Endothelial cell of umbilical vein (primary cell): ENCODE results near the gene USP6NL. TPM values are rescaled to one million over a fixed set of nuclear protein-coding genes. Genes with fewer than 3 reads are reported as not detected.

Experiments
- BruUV-seq: library from RNA; stranded (reverse); fragments of 400-500 nt; replicated peaks from 2 replicates; lab custom pipeline; 2021; lab: Mats Ljungman, UMichigan
- CTCF ChIA-PET: fragments of 300-600, 350-600 bp; sonication (Branson Sonifier 250); formaldehyde crosslinking; loops from one replicate; lab custom pipeline; 2021; ENCODE audit warnings: antibody characterized with exemption, inconsistent platforms; lab: Charles Lee
- POLR2A ChIA-PET: fragments of 300-600, 350-600 bp; sonication (Branson Sonifier 250); formaldehyde crosslinking; loops from one replicate; lab custom pipeline; 2021; ENCODE audit warnings: antibody characterized with exemption, inconsistent platforms; lab: Charles Lee
- DNase-seq: peaks from one replicate; pipeline ENCODE4 v3.0.0-alpha.2; 2011; ENCODE audit warnings: low read depth, low spot score
- FAIRE-seq: peaks from 2 replicates; lab custom pipeline; 2011; peaks lifted over from hg19 to GRCh38; lab: Jason Lieb, UNC
- H2AFZ ChIP-seq: 2 replicates; pipeline ENCODE4 v1.6.0; 2012; ENCODE audit warnings: low read depth, low read length, control low read depth, inconsistent platforms
- H3K27ac ChIP-seq: 2 replicates; pipeline ENCODE4 v1.5.1; 2011; ENCODE audit warnings: low read depth, mild to moderate bottlenecking, control low read depth, low read length, moderate library complexity; ENCODE audit not compliant: insufficient read depth
- H3K27me3 ChIP-seq, 2 experiments: 2 replicates each; pipeline versions ENCODE4 v1.6.0 to v1.6.1; 2011; ENCODE audit warnings: low read length in 2 of 2, mixed read lengths in 1 of 2; ENCODE audit not compliant: control insufficient read depth in 2 of 2, insufficient read depth in 2 of 2
- H3K36me3 ChIP-seq, 2 experiments: 2 replicates in 1 of 2; 3 replicates in 1 of 2; pipeline ENCODE4 v1.5.1; 2011; ENCODE audit warnings: low read length in 2 of 2, mild to moderate bottlenecking in 1 of 2, moderate library complexity in 1 of 2; ENCODE audit not compliant: control insufficient read depth in 2 of 2, insufficient read depth in 2 of 2; ENCODE audit errors: extremely low read depth in 1 of 2
- H3K4me1 ChIP-seq: 3 replicates; pipeline ENCODE4 v1.5.1; 2011; ENCODE audit warnings: mild to moderate bottlenecking, low read length; ENCODE audit not compliant: control insufficient read depth, insufficient read depth; ENCODE audit errors: extremely low read depth
- H3K4me2 ChIP-seq: 2 replicates; pipeline ENCODE4 v1.6.1; 2011; ENCODE audit warnings: low read length, control low read depth, mixed read lengths; ENCODE audit not compliant: insufficient read depth
- H3K4me3 ChIP-seq, 3 experiments: fragments of 200-600 bp in 1 of 3; sonication (generic), shearing (Covaris generic) in 1 of 3; replicated peaks in 1 of 3; 2 replicates each; pipeline ENCODE4 v1.5.1; 2011 to 2016; ENCODE audit warnings: control low read depth in 3 of 3, low read length in 3 of 3, mild to moderate bottlenecking in 2 of 3, inconsistent platforms in 1 of 3, low read depth in 1 of 3, moderate library complexity in 1 of 3; ENCODE audit not compliant: insufficient read depth in 1 of 3
- H3K79me2 ChIP-seq: 2 replicates; pipeline ENCODE4 v1.6.0; 2012; ENCODE audit warnings: low read length, inconsistent platforms; ENCODE audit not compliant: control insufficient read depth, insufficient read depth
- H3K9ac ChIP-seq: replicated peaks from 2 replicates; pipeline ENCODE3; 2011; ENCODE audit warnings: low read length, control low read depth; ENCODE audit not compliant: insufficient read depth; ENCODE audit errors: extremely low read depth
- H3K9me1 ChIP-seq: replicated peaks from 3 replicates; pipeline ENCODE4 v1.6.0; 2011; ENCODE audit warnings: mild to moderate bottlenecking, low read length; ENCODE audit not compliant: control insufficient read depth, insufficient read depth; ENCODE audit errors: extremely low read depth
- H3K9me3 ChIP-seq: replicated peaks from 2 replicates; pipeline ENCODE4 v1.5.1; 2012; ENCODE audit warnings: low read length, inconsistent platforms; ENCODE audit not compliant: control insufficient read depth, insufficient read depth
- H4K20me1 ChIP-seq: replicated peaks from 2 replicates; pipeline ENCODE3; 2011; ENCODE audit warnings: mild to moderate bottlenecking, low read length; ENCODE audit not compliant: control insufficient read depth, insufficient read depth; ENCODE audit errors: extremely low read depth
- EZH2 ChIP-seq: IDR thresholded peaks from 2 replicates; pipeline ENCODE4 v1.6.1; 2012; ENCODE audit warnings: borderline replicate concordance, low read depth, mild to moderate bottlenecking, moderate library complexity, low read length, inconsistent platforms; ENCODE audit not compliant: severe bottlenecking
- FOS ChIP-seq: IDR thresholded peaks from 2 replicates; pipeline ENCODE4 v1.6.1; 2011; ENCODE audit warnings: mild to moderate bottlenecking, low read length, moderate library complexity, borderline replicate concordance; ENCODE audit not compliant: insufficient read depth
- GATA2 ChIP-seq: IDR thresholded peaks from 2 replicates; pipeline ENCODE4 v1.7.0; 2011; ENCODE audit warnings: low read depth, mild to moderate bottlenecking, moderate library complexity, mixed read lengths, low read length; ENCODE audit not compliant: insufficient read length, insufficient read depth
- JUN ChIP-seq: IDR thresholded peaks from 2 replicates; pipeline ENCODE4 v1.6.1; 2011; ENCODE audit warnings: borderline replicate concordance, low read depth; ENCODE audit not compliant: insufficient read length, insufficient read depth
- MYC ChIP-seq: IDR thresholded peaks from one replicate; pipeline ENCODE4 v1.6.1; 2011; ENCODE audit warnings: mild to moderate bottlenecking, low read depth, low read length
- POLR2A ChIP-seq: IDR thresholded peaks from 2 replicates; pipeline ENCODE4 v1.6.1; 2012; ENCODE audit warnings: low read depth, mild to moderate bottlenecking, control low read depth, low read length
- POLR2AphosphoS5 ChIP-seq: IDR thresholded peaks from 2 replicates; pipeline ENCODE4 v1.6.1; 2012; ENCODE audit warnings: low read depth, mild to moderate bottlenecking, control low read depth, low read length, moderate library complexity; ENCODE audit not compliant: insufficient read depth
- dilution Hi-C: fragments of 300-500 bp; cut with MboI; formaldehyde crosslinking; loops from one replicate; pipeline ENCODE4 v1.15.0; 2019; ENCODE audit warnings: low sequenced_read_pairs; ENCODE audit not compliant: extremely low pct_ligation_motif_present
- intact Hi-C: fragments of 100-400 bp; cut with micrococcal nuclease; formaldehyde crosslinking; loops from one replicate; pipeline ENCODE4 v1.10.0; 2022
- polyA plus RNA-seq, 4 experiments: library from polyadenylated mRNA; depleted of rRNA in 3 of 4; stranded (reverse) in 3 of 4; unstranded in 1 of 4; fragments of >200 nt; gene quantifications; 2 replicates each; pipeline versions ENCODE4 v1.2.1 to v1.2.3, GENCODE V29; 2011 to 2012; ENCODE audit warnings: missing spikeins in 1 of 4
- total RNA-seq: library from RNA; stranded (reverse); gene quantifications from 2 replicates; pipeline ENCODE4 v1.2.3, GENCODE V29; 2021
- TF ChIP-seq, protein P1 (sequence below): IDR thresholded peaks from 2 replicates; pipeline ENCODE4 v1.6.1; 2011; ENCODE audit not compliant: insufficient read depth, insufficient read length
- TF ChIP-seq, protein P2 (sequence below), 2 donors: IDR thresholded peaks; 1 replicate in 1 of 2; 2 replicates in 1 of 2; pipeline ENCODE4 v1.5.1; 2011; ENCODE audit warnings: low read length in 2 of 2, mild to moderate bottlenecking in 2 of 2, moderate library complexity in 2 of 2, control low read depth in 1 of 2, inconsistent platforms in 1 of 2, low read depth in 1 of 2; ENCODE audit not compliant: insufficient read depth in 1 of 2; ENCODE audit errors: extremely low read depth in 1 of 2

The USP6NL gene
- total and polyA plus RNA-seq, 2 donors (not counting 3 experiments of a cell fraction or from before 2014, with no cell fraction given), result 13.5 to 29.2 TPM

DNA sequence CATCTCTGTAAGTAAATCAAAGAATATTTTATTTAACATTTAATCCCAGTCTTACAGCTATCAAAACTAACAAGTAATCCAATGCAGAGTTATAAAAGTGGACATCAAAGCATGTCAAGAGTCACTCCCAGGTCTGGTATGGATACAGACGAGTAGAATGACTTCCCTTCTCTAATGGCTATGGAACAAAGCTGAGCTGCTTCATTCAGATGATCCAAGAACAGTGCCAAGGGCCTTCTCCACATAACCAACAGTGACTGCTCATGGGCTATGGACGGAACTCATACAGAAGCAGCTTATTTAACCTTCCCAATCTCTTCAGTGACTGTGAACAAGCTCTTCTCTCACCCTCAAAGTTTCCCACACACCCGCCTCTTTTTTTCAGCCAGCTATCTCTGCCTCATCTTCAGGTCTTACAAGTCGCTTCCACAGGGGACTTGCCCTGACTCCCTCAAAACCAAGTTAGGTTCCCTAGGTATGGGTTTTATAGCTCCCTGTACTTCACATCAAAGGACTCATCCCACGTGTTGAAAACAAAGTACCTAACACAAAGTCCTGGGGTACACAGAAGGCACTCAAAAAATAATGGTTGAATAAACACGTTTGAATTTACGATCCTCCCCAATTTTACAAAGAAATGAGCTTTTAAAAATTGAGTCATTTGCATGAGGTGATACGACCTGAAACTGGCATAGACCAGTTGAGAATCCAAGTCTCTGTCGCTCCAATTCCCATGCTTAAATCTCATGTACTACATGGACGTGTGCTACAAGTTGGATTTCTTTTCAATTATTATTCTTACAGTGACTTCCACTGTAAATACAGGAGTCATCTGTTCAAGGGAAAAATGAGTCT, 3.1 kb downstream of the USP6NL start:
- H3K27me3 ChIP-seq, result no peaks in the 10 kb centered on the region
- POLR2A ChIA-PET, result no interaction called here
- FAIRE-seq (no peak), DNase-seq (no peak)
- H3K4me2 ChIP-seq, result no peak overlapping the region
- intact Hi-C loops, result no loop called here
- no peak overlapping the region for H2AFZ ChIP-seq
- H3K27ac ChIP-seq, result no peak overlapping the region
- H3K4me1 ChIP-seq, result peaks cover 19% of the 10 kb centered on the region
- H4K20me1 ChIP-seq, result peaks cover 3% of the 10 kb centered on the region
- H3K36me3 ChIP-seq, result no peaks in the 10 kb centered on the region
- no peak overlapping the region for H3K4me3 ChIP-seq
- no TSS peak for BruUV-seq
- H3K9me3 ChIP-seq, result no peaks in the 10 kb centered on the region
- peaks cover 61% of the 10 kb centered on the region for H3K79me2 ChIP-seq
- dilution Hi-C loops, result no loop called here
- H3K9me1 ChIP-seq, result no peaks in the 10 kb centered on the region
- CTCF ChIA-PET, result interaction anchor here (0.8 to 3.7 kb wide), 2 partner anchors 41 to 117 kb away, joined by 3 to 15 read pairs; no protein-coding TSS in a partner anchor
- no peak overlapping the region for H3K9ac ChIP-seq
- TF ChIP-seq JUN (no peak), GATA2 (no peak), EZH2 (no peak), MYC (no peak), FOS (no peak), POLR2AphosphoS5 (no peak), POLR2A (no peak)
- TF ChIP-seq, protein P1, sequence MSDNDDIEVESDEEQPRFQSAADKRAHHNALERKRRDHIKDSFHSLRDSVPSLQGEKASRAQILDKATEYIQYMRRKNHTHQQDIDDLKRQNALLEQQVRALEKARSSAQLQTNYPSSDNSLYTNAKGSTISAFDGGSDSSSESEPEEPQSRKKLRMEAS, result no peak
- TF ChIP-seq, protein P2, sequence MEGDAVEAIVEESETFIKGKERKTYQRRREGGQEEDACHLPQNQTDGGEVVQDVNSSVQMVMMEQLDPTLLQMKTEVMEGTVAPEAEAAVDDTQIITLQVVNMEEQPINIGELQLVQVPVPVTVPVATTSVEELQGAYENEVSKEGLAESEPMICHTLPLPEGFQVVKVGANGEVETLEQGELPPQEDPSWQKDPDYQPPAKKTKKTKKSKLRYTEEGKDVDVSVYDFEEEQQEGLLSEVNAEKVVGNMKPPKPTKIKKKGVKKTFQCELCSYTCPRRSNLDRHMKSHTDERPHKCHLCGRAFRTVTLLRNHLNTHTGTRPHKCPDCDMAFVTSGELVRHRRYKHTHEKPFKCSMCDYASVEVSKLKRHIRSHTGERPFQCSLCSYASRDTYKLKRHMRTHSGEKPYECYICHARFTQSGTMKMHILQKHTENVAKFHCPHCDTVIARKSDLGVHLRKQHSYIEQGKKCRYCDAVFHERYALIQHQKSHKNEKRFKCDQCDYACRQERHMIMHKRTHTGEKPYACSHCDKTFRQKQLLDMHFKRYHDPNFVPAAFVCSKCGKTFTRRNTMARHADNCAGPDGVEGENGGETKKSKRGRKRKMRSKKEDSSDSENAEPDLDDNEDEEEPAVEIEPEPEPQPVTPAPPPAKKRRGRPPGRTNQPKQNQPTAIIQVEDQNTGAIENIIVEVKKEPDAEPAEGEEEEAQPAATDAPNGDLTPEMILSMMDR (IDR thresholded peaks at IDR 0.05; ENCODE audit: extremely low read depth in 1 of 2, insufficient read depth in 1 of 2, low read depth in 1 of 2, low read length in 2 of 2), result no peak
